ENCODE measurements around the gene TMEM178B. TPM values are rescaled to one million over a fixed set of nuclear protein-coding genes. Genes with fewer than 3 reads are reported as not detected.

TMEM178B gene
- total and polyA plus RNA-seq, 9 donors: 0.10 to 1.6 (median 0.30) TPM

DNA sequence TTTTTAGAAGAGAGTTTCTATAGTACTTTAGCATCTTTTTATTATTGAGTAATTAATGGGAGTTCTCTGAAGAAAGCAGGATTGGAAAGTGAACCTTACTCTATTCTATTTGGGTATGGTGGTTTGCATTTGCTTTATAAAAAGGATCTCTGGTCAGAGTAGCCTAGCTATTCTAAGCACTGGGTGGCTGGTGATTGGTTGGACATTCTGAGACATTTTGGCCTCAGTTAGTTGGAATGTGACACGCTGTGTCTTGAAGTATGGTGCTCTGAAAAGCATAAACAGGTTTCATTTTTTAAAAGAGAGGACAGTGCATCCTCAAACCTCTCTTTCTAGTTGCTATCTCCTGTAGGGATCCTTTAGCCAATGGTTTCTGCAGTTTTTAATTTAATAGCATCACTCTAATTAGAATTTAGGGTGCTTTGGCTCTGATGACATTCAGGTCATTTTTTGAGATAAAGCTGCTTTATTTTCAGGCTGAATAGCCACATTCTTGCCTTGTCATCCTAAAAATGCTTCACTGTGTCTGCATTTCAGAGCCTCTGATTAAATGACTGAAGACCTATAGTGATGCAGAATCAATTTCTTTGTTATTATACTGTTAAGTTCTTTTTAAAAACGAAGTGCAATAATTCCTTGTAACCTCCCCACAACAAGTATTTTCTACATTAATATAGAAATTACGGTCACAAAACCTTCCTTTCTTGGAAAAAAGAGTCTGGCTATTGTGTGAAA lies 20.6 kb downstream of the TMEM178B start:
- Histone ChIP-seq H3K4me3 (no peak overlapping the region), H3K9me3 (no peaks in the 10 kb centered on the region), H3K27me3 (no peaks in the 10 kb centered on the region), H3K4me1 (ENCODE audit: insufficient read depth) (no peaks in the 10 kb centered on the region), H3K27ac (no peak overlapping the region), H3K36me3 (no peaks in the 10 kb centered on the region)
- WGBS, 3 donors: 34 to 37% (median 35%) methylated on average over 3 of the region's 3 CpGs
- intact Hi-C loops (cut with DNase I): no loop called here
- no peak for DNase-seq
- no peak for TF ChIP-seq EP300 (IDR thresholded peaks at IDR 0.05)
- TF ChIP-seq CTCF (IDR thresholded peaks at IDR 0.05): no peak
- TF ChIP-seq POLR2A (IDR thresholded peaks at IDR 0.05): no peak

DNA sequence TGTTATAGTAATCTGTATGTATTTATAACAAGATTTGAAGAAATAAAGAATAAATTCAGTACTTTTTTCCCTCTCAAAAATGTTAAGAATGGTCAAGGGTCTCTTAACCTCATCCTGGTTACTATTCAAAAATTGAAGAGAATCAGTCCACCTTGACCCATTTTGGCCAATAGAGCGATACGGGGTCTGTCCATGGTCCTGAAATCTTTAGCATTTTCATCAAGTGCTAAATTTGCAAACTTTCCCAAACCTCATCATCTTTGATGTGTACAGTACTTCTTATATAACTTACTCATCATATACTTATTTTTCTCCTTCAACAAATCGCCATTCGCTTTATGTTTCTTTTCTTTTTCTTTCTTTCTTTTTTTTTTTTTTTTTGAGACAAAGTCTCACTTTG lies 23.6 kb downstream of the TMEM178B start:
- Histone ChIP-seq H3K27ac (no peak overlapping the region), H3K36me3 (no peaks in the 10 kb centered on the region), H3K4me3 (no peak overlapping the region), H3K4me1 (ENCODE audit: insufficient read depth) (no peaks in the 10 kb centered on the region), H3K9me3 (no peaks in the 10 kb centered on the region), H3K27me3 (no peaks in the 10 kb centered on the region)
- TF ChIP-seq CTCF (IDR thresholded peaks at IDR 0.05) (no peak), EP300 (IDR thresholded peaks at IDR 0.05) (no peak), POLR2A (IDR thresholded peaks at IDR 0.05) (no peak)
- no peak for DNase-seq
- intact Hi-C loops (cut with DNase I): no loop called here
- 44 to 50% (median 46%) methylated on average over 4 of the region's 4 CpGs for WGBS, 3 donors

DNA sequence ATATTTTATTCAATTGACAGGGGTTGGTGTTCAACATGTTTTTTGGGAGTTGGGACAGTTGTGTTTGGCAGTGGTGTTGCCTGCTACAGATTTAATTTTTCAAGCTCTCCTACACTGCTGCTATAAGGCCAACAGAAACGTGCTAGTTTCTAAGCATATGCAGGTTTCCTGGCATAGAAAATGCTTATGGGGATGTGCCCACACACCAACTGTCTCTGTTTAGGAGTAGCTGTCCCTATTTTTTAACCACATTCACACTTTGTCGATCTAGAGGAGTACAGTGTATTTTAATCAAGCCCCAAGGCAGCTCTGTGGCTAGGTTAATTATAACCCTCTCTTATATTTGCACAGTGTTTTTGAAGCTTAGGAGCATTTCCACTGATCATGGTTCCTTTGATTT lies 28.6 kb downstream of the TMEM178B start:
- intact Hi-C loops (cut with DNase I): no loop called here
- Histone ChIP-seq H3K27me3 (no peaks in the 10 kb centered on the region), H3K4me3 (no peak overlapping the region), H3K9me3 (no peaks in the 10 kb centered on the region), H3K27ac (no peak overlapping the region), H3K36me3 (no peaks in the 10 kb centered on the region), H3K4me1 (ENCODE audit: insufficient read depth) (no peaks in the 10 kb centered on the region)
- WGBS, 3 donors: 61 to 67% (median 65%) methylated on average over 2 of the region's 2 CpGs
- TF ChIP-seq CTCF (IDR thresholded peaks at IDR 0.05): no peak
- TF ChIP-seq POLR2A (IDR thresholded peaks at IDR 0.05): no peak
- TF ChIP-seq EP300 (IDR thresholded peaks at IDR 0.05): no peak
- no peak for DNase-seq

- Histone ChIP-seq H3K27me3 (no peaks in the 10 kb centered on the region), H3K4me3 (no peak overlapping the region), H3K9me3 (no peaks in the 10 kb centered on the region), H3K36me3 (no peaks in the 10 kb centered on the region), H3K4me1 (ENCODE audit: insufficient read depth) (no peaks in the 10 kb centered on the region), H3K27ac (no peak overlapping the region)
- intact Hi-C loops (cut with DNase I): no loop called here
- DNase-seq: no peak
- no peak for TF ChIP-seq CTCF (IDR thresholded peaks at IDR 0.05)
- TF ChIP-seq POLR2A (IDR thresholded peaks at IDR 0.05): no peak
- no peak for TF ChIP-seq EP300 (IDR thresholded peaks at IDR 0.05)
- 32 to 38% (median 33%) methylated on average over 4 of the region's 4 CpGs for WGBS, 3 donors
These were observed 30.1 kb downstream of the TMEM178B start for GRCh38 chr7:141103847-141104429.

All from ovary (tissue), 9 donors.